Measurements from ENCODE around the gene DQX1. TPM values are rescaled to one million over a fixed set of nuclear protein-coding genes. Genes with fewer than 3 reads are reported as not detected.
A peak's percentile ranks its signal among the peaks of the same experiment; 100 is the strongest.

Gene DQX1
- total and polyA plus RNA-seq, 4 donors, result 0.12 to 0.34 (median 0.17) TPM; not detected in 1

GRCh38 chr2:74510272-74510671 is 15.8 kb downstream of the DQX1 start:
- no peak overlapping the region for H3K9ac ChIP-seq (ENCODE audit: insufficient read depth in 1 of 2, low read length in 2 of 2)
- WGBS, 2 donors, result 85 to 89% methylated on average over 4 of the region's 4 CpGs
- ATAC-seq (ENCODE audit: insufficient read depth, low FRiP score) (no peak), DNase-seq (no peak)
- H3K4me3 ChIP-seq, result no peak overlapping the region
- H3K27ac ChIP-seq (ENCODE audit: low read depth in 1 of 2, low read length in 1 of 2), result no peak overlapping the region
- peaks cover 3 to 20% (median 8%) of the 10 kb centered on the region in 5 donors for H3K4me1 ChIP-seq (ENCODE audit: control insufficient read depth in 5 of 5, insufficient read depth in 5 of 5, low read length in 5 of 5)
- peaks cover 0 to 10% (median 6%) of the 10 kb centered on the region in 4 donors for H3K36me3 ChIP-seq (ENCODE audit: control insufficient read depth in 4 of 4, insufficient read depth in 4 of 4, low read length in 4 of 4)
- TF ChIP-seq CTCF (IDR thresholded peaks at IDR 0.05; ENCODE audit: control extremely low read depth, extremely low read depth), result no peak
- H3K27me3 ChIP-seq (ENCODE audit: control insufficient read depth in 3 of 3, insufficient read depth in 3 of 3, low read length in 2 of 3), result peaks cover 6 to 67% (median 57%) of the 10 kb centered on the region in 3 donors
- H3K9me3 ChIP-seq (ENCODE audit: control insufficient read depth in 4 of 4, insufficient read depth in 3 of 4, low read length in 3 of 4), result peaks cover 0 to 8% (median 0%) of the 10 kb centered on the region in 4 donors

GRCh38 chr2:74507926-74508520 is 18.0 kb downstream of the DQX1 start:
- DNase-seq, result peak in 2 of 3 donors; percentile 37 to 44
- H3K9me3 ChIP-seq (ENCODE audit: control insufficient read depth in 4 of 4, insufficient read depth in 3 of 4, low read length in 3 of 4), result no peaks in the 10 kb centered on the region
- WGBS, 2 donors, result 14 to 15% methylated on average over 38 of the region's 38 CpGs
- H3K27ac ChIP-seq (ENCODE audit: low read depth in 1 of 2, low read length in 1 of 2), result peak overlapping the region; percentile 51 to 98
- H3K4me1 ChIP-seq (ENCODE audit: control insufficient read depth in 5 of 5, insufficient read depth in 5 of 5, low read length in 5 of 5), result peaks cover 6 to 22% (median 9%) of the 10 kb centered on the region in 5 donors
- TF ChIP-seq CTCF (IDR thresholded peaks at IDR 0.05; ENCODE audit: control extremely low read depth, extremely low read depth), result no peak
- no peak for ATAC-seq (ENCODE audit: insufficient read depth, low FRiP score)
- peak overlapping the region; percentile 8 to 93 for H3K9ac ChIP-seq (ENCODE audit: insufficient read depth in 1 of 2, low read length in 2 of 2)
- peaks cover 0 to 63% (median 62%) of the 10 kb centered on the region in 3 donors for H3K27me3 ChIP-seq (ENCODE audit: control insufficient read depth in 3 of 3, insufficient read depth in 3 of 3, low read length in 2 of 3)
- H3K36me3 ChIP-seq (ENCODE audit: control insufficient read depth in 4 of 4, insufficient read depth in 4 of 4, low read length in 4 of 4), result peaks cover 0 to 14% (median 8%) of the 10 kb centered on the region in 4 donors
- peak overlapping the region; percentile 47 for H3K4me3 ChIP-seq

GRCh38 chr2:74507145-74507925 is 18.7 kb downstream of the DQX1 start, which contains the start of gene PCGF1:
TSS of gene PCGF1 (minus strand) at chr2:74507695. CDS start at chr2:74507668, 27 bp downstream.
- H3K9me3 ChIP-seq (ENCODE audit: control insufficient read depth in 4 of 4, insufficient read depth in 3 of 4, low read length in 3 of 4), result no peaks in the 10 kb centered on the region
- TF ChIP-seq CTCF (IDR thresholded peaks at IDR 0.05; ENCODE audit: control extremely low read depth, extremely low read depth), result peak; percentile 1
- peak within 1 kb of the TSS; percentile 74 for H3K4me3 ChIP-seq
- DNase-seq (peak; percentile 98 to 99 (median 99)), ATAC-seq (ENCODE audit: insufficient read depth, low FRiP score) (peak; percentile 90)
- peaks cover 0 to 63% (median 61%) of the 10 kb centered on the region in 3 donors for H3K27me3 ChIP-seq (ENCODE audit: control insufficient read depth in 3 of 3, insufficient read depth in 3 of 3, low read length in 2 of 3)
- H3K9ac ChIP-seq (ENCODE audit: insufficient read depth in 1 of 2, low read length in 2 of 2), result peak within 1 kb of the TSS; percentile 8 to 93
- H3K36me3 ChIP-seq (ENCODE audit: control insufficient read depth in 4 of 4, insufficient read depth in 4 of 4, low read length in 4 of 4), result peaks cover 0 to 14% (median 8%) of the 10 kb centered on the region in 4 donors
- H3K27ac ChIP-seq (ENCODE audit: low read depth in 1 of 2, low read length in 1 of 2), result peak within 1 kb of the TSS; percentile 93 to 98
- peaks cover 6 to 29% (median 14%) of the 10 kb centered on the region in 5 donors for H3K4me1 ChIP-seq (ENCODE audit: control insufficient read depth in 5 of 5, insufficient read depth in 5 of 5, low read length in 5 of 5)
- 1% methylated on average over 55 to 56 of the region's 56 CpGs for WGBS, 2 donors

All from lung (tissue), 12 donors.